ENCODE measurements around the gene ADRA2B.
"Not testable (repeated sequence)": the region's sequence is repeated elsewhere in the genome, so short reads cannot be mapped to it uniquely, and the experiment has no call there.

Gene ADRA2B

DNA sequence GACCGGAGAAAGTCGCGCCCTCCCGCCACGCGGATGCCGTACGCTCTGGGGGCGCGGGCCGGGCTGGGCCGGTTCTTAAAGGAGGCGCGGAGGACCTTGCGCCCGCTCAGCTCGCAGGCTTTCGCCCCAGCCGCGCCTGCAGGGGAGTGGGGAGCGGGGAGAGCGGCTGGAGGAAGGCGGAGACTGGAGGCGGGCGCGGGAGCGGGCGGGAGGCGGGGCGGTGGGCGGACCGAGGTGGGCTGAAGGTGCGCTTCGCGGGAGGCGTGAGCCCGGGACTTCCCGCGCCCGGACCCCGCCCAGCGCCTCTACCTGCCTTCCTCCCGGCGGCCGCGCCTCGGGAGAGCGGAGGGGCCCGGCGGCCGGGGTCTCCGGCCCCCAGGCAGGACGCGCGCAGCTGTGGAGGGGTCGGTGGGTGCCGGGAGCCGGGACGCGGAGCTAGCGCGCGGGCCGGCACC, at the start of gene ADRA2B:
Gene ADRA2B (minus strand): TSS at position 148 of the 455 bp plus-strand sequence. CDS start 422 bp downstream, outside the sequence.
- peak; percentile 84 to 85 for DNase-seq

DNA sequence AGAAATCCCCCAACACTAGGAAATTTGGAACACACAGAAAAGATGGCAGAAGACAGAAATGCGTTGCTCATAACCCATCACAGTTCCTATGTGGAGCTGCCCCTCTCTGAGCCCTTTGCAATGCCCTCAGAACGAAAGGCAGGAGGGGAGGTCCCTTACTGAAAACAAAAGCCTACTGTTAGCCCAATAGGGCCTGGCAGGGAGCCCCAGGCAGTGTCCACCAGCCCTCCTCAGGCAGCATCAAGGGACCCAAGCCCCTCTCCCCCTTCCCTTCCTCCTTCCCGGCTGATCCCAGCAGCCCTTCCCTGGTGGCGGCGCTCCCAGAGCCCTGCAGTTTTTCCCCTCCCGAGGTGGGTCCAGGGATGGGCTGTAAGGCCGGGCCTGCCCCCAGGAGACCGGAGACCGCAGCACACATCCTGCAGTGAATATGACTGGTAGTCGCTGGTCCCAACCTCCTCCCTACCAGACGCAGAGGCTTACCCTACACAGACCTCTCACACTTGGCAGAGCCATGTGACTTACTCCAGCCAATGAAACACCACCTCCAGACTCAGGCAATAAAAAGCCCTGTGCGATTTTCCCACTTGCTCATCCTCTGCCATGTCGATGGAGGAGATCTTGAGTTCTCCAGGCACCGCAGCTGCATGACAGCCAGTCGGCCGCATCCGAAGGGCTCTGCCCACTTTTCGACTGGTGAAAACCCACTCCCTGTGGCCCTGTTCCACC, 48.3 kb upstream of the ADRA2B start:
- DNase-seq = peak; percentile 57 to 58

DNA sequence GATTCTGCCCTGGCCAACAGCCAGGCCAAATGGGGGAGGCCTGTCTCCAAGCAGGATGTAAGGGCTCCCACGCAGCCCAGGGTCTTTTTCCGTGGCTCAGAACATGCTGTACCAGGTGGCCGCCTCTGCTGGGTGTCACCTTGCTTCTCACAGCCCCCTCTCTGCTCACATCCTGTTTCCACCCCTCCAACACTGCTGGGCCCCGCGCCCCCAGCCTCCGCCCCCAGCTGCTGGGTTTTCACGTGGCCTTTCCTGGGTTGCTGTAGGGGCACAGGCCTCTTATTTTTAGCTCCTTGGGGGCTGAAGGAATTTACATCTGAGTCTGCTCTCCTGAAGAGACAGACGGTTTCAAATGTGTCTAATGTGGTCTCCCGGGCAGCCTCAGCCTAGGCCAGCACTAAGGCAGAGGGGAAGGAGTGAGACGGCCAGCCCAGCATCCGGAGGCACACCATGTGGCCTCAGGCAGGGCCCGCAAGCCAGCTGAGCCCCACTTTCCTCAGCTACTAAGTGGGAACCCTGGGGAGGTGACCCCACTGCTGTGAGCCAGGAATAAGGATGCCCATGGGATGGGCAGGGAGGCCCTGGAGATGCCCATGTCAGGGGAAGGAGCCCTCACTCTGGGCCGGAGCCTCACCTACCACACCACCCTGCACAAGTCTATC, 47.5 kb upstream of the ADRA2B start:
- DNase-seq = peak; percentile 79 to 86

DNA sequence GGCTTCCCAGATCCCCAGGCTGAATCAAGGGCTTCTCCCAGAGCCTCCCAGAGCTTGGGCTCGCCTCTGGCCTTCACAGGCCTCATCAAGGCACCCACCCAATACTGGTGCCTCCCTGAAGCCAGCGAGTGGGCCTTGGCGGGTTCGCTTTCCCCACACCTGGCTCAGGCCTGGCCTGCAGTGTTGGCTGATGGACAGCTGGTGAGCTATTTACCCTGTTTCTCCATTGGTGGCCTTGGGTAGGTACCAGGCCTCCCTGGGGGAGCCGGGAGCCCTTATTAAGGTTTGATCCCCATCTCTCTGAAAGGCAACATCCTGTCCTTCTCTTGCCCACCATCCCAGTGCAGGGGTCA, 47.0 kb upstream of the ADRA2B start:
- no peak for DNase-seq

GRCh38 chr2:96161898-96162297, 45.5 kb upstream of the ADRA2B start:
- no peak for DNase-seq

DNA sequence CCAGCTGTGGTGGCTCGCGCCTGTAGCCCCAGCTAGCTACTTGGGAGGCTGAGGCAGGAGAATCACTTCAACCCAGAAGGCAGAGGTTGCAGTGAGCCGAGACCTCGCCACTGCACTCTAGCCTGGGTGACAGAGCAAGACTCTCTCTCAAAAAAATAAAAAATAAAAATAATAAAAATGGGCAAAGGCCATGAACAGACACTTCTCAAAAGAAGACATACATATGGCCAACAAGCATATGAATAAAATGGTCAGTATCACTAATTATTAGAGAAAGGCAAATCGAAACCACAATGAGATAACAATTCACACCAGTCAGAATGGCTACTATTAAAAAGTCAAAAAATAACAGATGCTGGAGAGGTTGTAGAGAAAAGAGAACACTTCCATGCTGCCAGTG, 44.0 kb upstream of the ADRA2B start:
- not testable (repeated sequence) for DNase-seq

DNA sequence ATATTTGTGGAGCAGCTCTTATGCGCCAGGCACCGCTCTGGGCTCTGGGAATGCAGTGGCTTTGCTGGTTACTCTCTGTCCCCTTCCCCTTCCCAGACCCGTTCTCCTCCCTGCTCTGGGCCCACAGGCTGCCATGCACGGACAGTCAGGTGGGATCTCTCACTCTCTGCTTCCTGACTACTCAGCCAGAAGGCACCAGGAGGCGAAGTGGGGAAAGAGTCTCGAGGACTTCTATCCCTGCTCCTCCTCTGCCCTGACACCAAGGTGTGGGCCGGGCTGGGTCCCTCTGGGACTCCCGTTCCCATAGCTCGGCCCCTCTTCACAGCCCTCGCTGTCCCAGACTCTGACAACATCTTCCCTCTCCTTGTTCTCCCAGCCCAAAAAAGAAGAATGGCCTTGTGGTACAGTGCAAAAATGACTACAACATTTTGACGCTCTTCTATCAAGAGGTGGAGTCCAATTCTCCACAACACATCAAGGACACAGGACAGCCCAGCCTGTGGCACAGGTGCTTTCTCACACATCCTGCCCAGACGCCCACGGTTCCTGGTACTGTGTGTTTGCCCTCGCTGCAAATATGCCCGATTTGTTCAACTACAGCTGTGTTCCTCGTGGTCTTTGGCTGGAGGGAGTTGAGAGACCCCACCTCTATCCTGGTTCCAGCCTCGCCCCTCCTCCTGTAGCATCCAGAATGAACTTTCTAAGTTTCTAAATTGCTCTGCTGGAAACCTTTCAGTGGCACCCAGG, 42.9 kb upstream of the ADRA2B start:
- DNase-seq = peak; percentile 57 to 62

GRCh38 chr2:96158554-96158940, 42.2 kb upstream of the ADRA2B start:
- DNase-seq = no peak

GRCh38 chr2:96157649-96158553, 41.5 kb upstream of the ADRA2B start:
- DNase-seq = peak; percentile 95 to 96

- DNase-seq = no peak
Observed at GRCh38 chr2:96156926-96157648, 40.7 kb upstream of the ADRA2B start.

DNA sequence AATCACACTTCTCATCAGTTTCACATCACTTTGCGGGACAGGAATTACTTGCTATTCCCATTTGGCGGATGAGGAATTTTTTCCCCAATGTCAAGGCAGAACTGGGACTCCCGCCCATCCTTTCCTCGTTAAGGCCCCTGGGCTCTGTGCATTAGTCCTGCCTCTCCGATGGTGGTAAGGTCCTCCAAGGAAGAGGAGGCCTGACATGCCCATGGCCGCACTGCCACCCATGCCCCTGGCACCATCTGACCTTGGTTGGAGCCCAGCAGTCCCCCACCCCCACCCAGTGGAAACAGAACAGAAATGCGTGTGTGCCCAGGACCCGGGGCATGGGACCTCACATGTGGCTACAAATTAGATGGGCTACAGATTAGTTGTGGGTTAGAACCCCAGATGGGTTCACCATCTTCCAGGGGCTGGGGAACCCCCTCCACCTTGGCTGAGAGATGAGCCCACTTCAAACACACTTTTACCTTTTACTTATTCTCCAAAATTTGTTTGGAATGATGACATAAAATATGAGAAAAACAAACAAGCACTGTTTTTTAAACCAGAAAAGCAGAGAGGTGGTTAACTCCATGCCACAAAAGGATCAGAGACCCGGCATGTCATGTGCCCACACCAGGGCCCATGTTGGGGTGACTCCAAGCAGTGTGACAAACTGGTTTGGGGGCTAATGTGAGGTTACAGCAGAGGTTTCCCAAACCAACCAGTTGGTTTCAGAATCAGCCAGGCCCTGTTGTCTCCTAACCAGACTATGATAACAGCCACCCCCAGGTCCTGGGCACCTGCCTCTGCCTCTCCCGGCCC, 39.8 kb upstream of the ADRA2B start:
- DNase-seq = peak in 1 of 2 donors; percentile 39

DNA sequence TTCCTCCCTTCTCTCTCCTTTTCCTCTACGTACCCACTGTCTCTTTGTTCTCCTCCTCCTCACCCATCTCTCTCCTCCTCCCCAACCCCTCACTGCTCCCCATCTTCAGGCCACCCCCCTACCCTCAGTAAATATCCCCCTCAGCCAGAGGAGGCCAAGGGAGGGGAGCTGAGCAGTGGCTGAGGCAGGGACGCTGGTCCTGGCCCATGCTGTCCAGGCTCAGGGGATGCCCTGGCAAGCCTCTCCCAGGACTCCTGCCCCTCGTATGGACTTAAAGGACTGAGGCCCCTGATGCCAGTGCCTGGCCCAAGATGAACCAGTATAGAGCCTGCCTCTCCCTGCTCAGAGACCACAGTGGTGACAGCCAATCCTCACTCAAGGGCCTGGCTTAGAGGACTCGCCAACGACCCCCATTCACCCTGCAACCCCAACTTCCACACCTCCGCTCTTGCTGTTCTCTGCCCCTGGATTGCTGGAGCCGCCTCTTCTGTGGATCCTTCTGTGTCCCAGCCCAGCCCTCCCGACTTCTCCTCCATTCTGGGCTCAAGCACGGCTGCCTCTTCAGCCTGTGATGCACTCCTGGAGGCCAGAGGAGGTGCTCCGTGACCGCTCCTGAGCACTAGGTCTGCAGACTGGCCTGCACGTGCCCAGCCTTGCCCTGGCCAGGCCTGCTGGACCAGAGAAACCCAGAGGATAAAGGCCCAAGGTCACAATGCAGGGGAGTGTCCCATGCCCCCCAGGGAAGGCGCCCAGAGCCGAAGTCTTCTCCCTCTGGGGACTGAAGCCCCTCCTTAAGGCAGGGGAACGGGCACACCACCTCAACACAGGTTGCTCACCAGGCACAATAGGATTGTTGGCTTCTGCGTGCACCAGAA, 38.4 kb upstream of the ADRA2B start:
- no peak for DNase-seq

GRCh38 chr2:96153991-96154431, 37.6 kb upstream of the ADRA2B start:
- no peak for DNase-seq

DNA sequence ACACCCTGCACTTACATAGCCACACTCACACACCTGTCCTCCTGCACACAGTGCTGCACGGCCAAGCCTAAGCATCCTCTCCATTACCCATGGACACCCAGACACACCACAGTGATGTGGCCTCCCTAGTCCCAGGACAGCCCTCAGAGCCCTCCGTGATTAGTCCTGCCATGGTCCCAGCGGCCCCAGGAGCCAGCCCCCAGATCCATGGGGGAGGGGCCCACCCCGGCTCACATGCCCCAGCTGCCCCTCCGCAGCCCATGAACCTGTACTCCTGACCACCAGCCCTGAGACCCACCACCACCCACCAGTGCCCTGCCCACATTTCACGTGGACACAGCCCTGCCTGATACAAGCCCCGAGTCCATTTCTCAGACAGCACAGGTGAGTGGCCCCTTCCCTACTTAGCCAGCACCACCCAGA, 36.9 kb upstream of the ADRA2B start:
- DNase-seq = no peak

DNA sequence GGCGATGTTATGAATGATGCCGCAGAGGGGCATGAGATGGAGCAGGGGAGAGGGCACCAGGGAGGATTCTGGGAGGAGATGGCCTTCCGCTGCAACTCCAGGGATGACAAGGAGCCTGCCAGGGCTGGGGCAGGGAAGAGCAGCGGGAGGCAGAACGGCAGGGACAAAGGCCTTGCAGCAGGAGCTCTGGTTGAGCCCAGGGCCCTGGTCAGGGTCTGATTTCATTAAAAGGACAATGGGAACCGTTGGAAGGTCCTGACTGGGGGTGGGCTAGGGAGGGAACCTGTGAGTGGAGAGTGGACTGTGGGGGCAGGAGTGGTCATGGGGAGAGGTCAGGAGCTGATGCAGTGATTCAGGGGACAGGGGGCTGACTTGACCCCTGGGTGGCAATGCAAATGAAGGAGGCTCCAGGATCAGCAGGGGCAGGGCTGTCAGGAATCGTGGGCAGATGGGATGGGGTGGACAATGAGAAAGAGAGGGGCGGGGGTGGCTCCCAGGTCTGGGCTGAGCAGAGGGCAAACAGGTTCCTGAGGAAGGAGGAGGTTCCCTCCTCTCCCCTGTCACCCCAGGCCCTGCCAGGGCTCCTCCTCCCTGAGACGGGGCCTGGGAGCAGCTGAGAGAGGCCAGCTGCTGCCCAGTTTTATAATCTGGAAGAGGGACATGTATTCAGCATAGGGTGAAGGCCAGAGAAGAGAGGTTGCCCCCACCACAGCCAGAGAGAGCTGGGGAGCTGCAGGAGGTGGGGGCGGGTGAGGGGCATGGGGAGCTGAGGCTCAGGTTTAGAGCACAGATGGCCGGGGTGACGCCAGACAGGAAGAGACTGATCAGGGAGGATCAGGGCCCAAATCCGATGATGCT, 36.2 kb upstream of the ADRA2B start:
- no peak for DNase-seq

GRCh38 chr2:96151595-96152303, 35.4 kb upstream of the ADRA2B start:
- no peak for DNase-seq

GRCh38 chr2:96150791-96151594, 34.6 kb upstream of the ADRA2B start:
- DNase-seq = no peak

All from activated CD4-positive, alpha-beta T cell treated with anti-CD3 and anti-CD28 coated beads for 4 hours (primary cell).